Astrocyte of the cerebellum (primary cell): ENCODE data around the gene CEP131.

Source experiments
- DNase-seq: peaks from one replicate; pipeline ENCODE4 v3.0.0-alpha.2; 2011; ENCODE audit warnings: low read depth
- H3K4me3 ChIP-seq: 2 replicates; pipeline ENCODE4 v1.5.1; 2011; ENCODE audit warnings: mild to moderate bottlenecking, low read depth, low read length, moderate library complexity
- CTCF ChIP-seq: IDR thresholded peaks from 2 replicates; pipeline ENCODE4 v1.5.1; 2012; ENCODE audit warnings: low read length, low read depth, moderate library complexity, mild to moderate bottlenecking; ENCODE audit errors: missing control alignments
- in situ Hi-C: cut with HindIII; loops from 2 replicates; pipeline ENCODE4 v1.10.0; 2017; ENCODE audit warnings: low sequenced_read_pairs

CEP131 gene

GRCh38 chr17:81170727-81171494 is 51.9 kb downstream of the CEP131 start:
- no peak for TF ChIP-seq CTCF
- in situ Hi-C loops = no loop called here
- no peak overlapping the region for H3K4me3 ChIP-seq
- DNase-seq = no peak

DNA sequence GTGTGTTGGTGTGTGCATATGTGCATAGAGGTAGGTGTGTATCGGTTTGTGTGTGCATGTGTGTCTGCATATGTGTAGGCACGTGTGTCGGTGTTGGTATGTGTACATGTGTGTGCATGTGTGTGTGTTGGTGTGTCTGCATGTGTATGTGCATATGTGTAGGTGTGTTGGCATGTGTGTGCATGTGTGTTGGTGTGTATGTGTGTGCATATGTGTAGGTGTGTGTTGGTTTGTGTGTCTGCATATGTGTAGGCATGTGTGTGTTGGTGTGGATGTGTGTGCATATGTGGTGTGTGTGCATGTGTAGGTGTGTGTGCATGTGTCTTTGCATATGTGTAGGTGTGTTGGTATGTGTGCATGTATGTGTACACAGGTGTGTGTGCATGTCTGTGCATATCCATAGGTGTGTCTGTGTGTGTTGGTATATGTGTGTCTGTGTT is 52.9 kb downstream of the CEP131 start:
- DNase-seq = no peak
- no peak for TF ChIP-seq CTCF
- in situ Hi-C loops = no loop called here
- H3K4me3 ChIP-seq = no peak overlapping the region

DNA sequence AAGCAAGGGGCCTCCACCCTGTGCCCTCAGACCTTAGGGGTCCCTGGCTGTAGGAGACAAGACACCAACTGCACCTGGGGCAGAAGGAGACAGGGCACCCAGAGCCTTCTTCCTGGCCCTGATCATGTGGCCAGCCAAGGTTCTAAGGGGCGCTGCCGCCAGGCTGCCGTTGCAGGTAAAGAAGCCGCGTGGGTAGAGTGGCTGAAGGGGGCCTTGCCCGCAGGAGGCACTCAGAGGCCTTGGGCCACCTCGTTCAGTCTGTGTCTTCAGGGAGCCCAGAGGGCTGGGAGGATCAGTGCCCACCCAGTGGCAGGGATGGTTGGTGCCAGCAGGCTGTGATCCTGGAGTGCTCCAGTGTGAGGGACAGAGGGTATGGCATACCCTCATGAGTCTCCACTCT is 55.1 kb downstream of the CEP131 start:
- no peak for DNase-seq
- in situ Hi-C loops = no loop called here
- no peak overlapping the region for H3K4me3 ChIP-seq

GRCh38 chr17:81167194-81167524 is 55.6 kb downstream of the CEP131 start:
- DNase-seq = no peak
- no peak overlapping the region for H3K4me3 ChIP-seq
- TF ChIP-seq CTCF = no peak
- in situ Hi-C loops = no loop called here

More for the DNA sequence above, 55.1 kb downstream of the CEP131 start:
- no peak for TF ChIP-seq CTCF

DNA sequence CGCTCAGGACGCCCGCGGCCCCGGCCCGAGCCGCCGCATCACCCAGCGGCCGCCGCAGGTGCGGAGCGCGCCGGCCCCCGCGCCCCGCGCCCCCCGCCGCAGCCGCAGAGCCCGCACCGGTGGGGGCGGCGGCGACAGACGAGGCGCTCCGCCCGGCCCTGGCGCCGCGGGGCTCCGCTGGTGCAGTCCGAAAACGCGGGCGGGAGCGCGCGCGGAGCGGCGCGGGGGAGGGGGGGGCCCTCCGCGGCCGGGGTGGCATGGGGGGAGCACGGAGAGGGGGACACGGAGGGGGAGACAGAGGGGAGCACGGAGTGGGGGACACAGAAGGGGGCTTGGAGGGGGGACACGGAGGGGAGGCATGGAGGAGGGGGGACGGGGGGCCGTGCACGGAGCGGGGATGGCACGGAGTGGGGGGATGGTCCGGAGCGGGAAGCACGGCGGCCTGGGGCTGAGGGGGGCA is 56.7 kb downstream of the CEP131 start, which contains the start of gene AATK:
TSS of gene AATK (minus strand) at position 189 of the 460 bp plus-strand sequence. CDS start 229 bp downstream, outside the sequence.
- DNase-seq = no peak
- in situ Hi-C loops = no loop called here
- no peak for TF ChIP-seq CTCF
- no peak within 1 kb of the TSS for H3K4me3 ChIP-seq

GRCh38 chr17:81165246-81166032 is 57.3 kb downstream of the CEP131 start, which contains the start of gene PVALEF:
PVALEF (plus strand) TSS chr17:81165507; CDS start chr17:81181227, 15,720 bp downstream.
- in situ Hi-C loops = no loop called here
- DNase-seq = no peak
- no peak within 1 kb of the TSS for H3K4me3 ChIP-seq
- TF ChIP-seq CTCF = no peak
